HFFc6 (cell line): ENCODE results near the gene SCAF11. TPM values are rescaled to one million over a fixed set of nuclear protein-coding genes. Genes with fewer than 3 reads are reported as not detected.

Experiments
- DNase-seq: peaks from one replicate; pipeline ENCODE4 v3.0.0-alpha.2; 2018
- H3K27ac Mint-ChIP-seq: 2 replicates; pipeline ENCODE4 v1.8.0; 2020; ENCODE audit warnings: mild to moderate bottlenecking, mixed read lengths
- H3K27me3 Mint-ChIP-seq: 2 replicates; pipeline ENCODE4 v1.8.0; 2021; ENCODE audit warnings: mild to moderate bottlenecking, moderate library complexity, mixed read lengths; ENCODE audit not compliant: insufficient read depth
- H3K36me3 Mint-ChIP-seq: 2 replicates; pipeline ENCODE4 v1.8.0; 2021; ENCODE audit warnings: low read depth, mixed read lengths
- H3K4me1 Mint-ChIP-seq: 2 replicates; pipeline ENCODE4 v1.8.0; 2020; ENCODE audit warnings: low read depth, mixed read lengths
- H3K4me3 Mint-ChIP-seq: 2 replicates; pipeline ENCODE4 v1.8.0; 2020; ENCODE audit warnings: mild to moderate bottlenecking, moderate library complexity, mixed read lengths
- H3K9me3 Mint-ChIP-seq: 2 replicates; pipeline ENCODE4 v1.8.0; 2020; ENCODE audit warnings: mild to moderate bottlenecking, mixed read lengths
- CTCF ChIP-seq: fragments of 200-600 bp; sonication (generic); IDR thresholded peaks from 2 replicates; pipeline ENCODE4 v1.5.0; 2021; ENCODE audit warnings: antibody characterized with exemption, mild to moderate bottlenecking
- total RNA-seq, 6 experiments: library from RNA; stranded (reverse); fragmentation: NEBNext Ultra II Directional; extraction: Animal tissue kit (Norgen Biotek cat#: 25700); gene quantifications; 2 replicates in 1 of 6; 3 replicates in 5 of 6; pipeline ENCODE4 v1.2.3, GENCODE V29; 2021

SCAF11 gene
- total RNA-seq, 6 experiments from 2014 or later, result 108 to 130 (median 115) TPM

- DNase-seq, result peak; percentile 69
- no peak for TF ChIP-seq CTCF
- peaks cover 6% of the 10 kb centered on the region for H3K9me3 Mint-ChIP-seq
- H3K27me3 Mint-ChIP-seq, result peaks cover 4% of the 10 kb centered on the region; the same call in 1 of the 2 replicates
- peaks cover 46% of the 10 kb centered on the region for H3K36me3 Mint-ChIP-seq
- H3K4me1 Mint-ChIP-seq, result peaks cover 63% of the 10 kb centered on the region
- H3K4me3 Mint-ChIP-seq, result peak overlapping the region; percentile 48
- peak overlapping the region; percentile 44 for H3K27ac Mint-ChIP-seq
Observed at GRCh38 chr12:45966486-45966885, 23.9 kb downstream of the SCAF11 start.

DNA sequence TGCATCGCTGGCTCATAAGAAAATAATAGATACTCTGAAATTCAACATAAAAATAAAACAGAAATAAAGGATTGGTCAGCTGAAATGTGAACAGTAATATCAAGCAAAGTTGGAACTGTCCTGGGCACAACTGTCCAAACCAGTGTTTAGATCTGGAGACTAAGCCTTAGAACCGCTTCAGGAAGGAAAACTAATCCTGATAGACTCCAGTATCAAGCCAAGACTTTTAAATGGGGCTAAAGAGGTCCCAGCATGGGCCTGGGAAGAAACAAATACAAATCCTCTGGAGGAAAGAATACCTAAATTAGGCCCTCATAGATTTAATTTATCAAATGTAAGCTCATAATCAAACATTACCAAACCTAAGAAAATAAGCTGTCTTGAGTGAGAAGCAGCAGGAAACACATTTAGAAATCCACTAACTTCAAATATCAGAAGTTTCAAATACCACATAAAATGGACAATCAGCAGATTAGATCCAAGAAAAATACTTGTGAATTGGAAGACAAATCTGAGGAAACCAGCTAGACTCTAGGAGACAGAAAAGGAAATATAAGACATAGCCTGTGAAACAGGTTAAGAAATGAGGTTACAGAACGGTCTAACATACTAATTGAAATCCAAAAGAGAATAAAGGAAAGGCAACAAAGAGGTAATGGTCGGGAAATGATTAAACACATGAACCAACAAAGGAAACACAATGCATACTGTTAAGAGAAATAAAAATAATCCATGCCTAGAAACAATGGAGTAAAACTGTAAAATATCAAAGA, 27.6 kb downstream of the SCAF11 start:
- H3K36me3 Mint-ChIP-seq, result peaks cover 38% of the 10 kb centered on the region
- peaks cover 6% of the 10 kb centered on the region for H3K9me3 Mint-ChIP-seq
- H3K27ac Mint-ChIP-seq, result no peak overlapping the region
- no peak for TF ChIP-seq CTCF
- H3K4me1 Mint-ChIP-seq, result peaks cover 38% of the 10 kb centered on the region
- no peak overlapping the region for H3K4me3 Mint-ChIP-seq
- no peak for DNase-seq
- H3K27me3 Mint-ChIP-seq, result peaks cover 4% of the 10 kb centered on the region; the same call in 1 of the 2 replicates

DNA sequence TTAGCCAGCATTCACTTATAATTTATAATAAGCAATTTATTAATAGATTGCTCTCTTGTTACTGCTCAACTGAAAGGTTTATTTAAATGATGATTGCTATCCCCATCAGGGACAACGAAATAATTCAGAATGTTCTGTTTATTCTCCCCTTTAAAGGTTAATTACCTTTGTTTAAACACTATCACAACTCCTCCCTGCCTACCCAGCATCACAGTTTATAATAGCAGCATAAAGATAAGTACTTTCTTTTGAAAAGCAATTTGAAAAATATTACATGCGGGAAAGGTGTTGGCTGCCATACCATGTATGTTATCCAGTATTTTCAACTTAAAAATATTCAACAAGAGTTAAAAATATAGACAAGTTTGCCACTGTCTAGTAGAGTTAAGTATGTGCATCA, 30.6 kb downstream of the SCAF11 start:
- Mint-ChIP-seq H3K4me1 (peaks cover 8% of the 10 kb centered on the region), H3K9me3 (peaks cover 6% of the 10 kb centered on the region), H3K4me3 (no peak overlapping the region), H3K27ac (no peak overlapping the region), H3K27me3 (peaks cover 4% of the 10 kb centered on the region; the same call in 1 of the 2 replicates), H3K36me3 (peaks cover 33% of the 10 kb centered on the region)
- DNase-seq, result no peak
- no peak for TF ChIP-seq CTCF

- no peak for TF ChIP-seq CTCF
- peaks cover 26% of the 10 kb centered on the region for H3K36me3 Mint-ChIP-seq
Observed at GRCh38 chr12:45959025-45959424, 31.3 kb downstream of the SCAF11 start.

GRCh38 chr12:45948546-45948945, 41.8 kb downstream of the SCAF11 start:
- no peak for TF ChIP-seq CTCF
- Mint-ChIP-seq H3K27me3 (peaks cover 1% of the 10 kb centered on the region; the same call in 1 of the 2 replicates), H3K27ac (peak overlapping the region; percentile 5; the same call in 1 of the 2 replicates), H3K4me1 (peaks cover 19% of the 10 kb centered on the region), H3K36me3 (peaks cover 33% of the 10 kb centered on the region), H3K4me3 (no peak overlapping the region), H3K9me3 (no peaks in the 10 kb centered on the region)
- DNase-seq, result no peak

More at GRCh38 chr12:45959025-45959424, 31.3 kb downstream of the SCAF11 start:
- H3K4me3 Mint-ChIP-seq, result no peak overlapping the region
- H3K27ac Mint-ChIP-seq, result no peak overlapping the region
- DNase-seq, result no peak
- no peaks in the 10 kb centered on the region for H3K27me3 Mint-ChIP-seq
- H3K4me1 Mint-ChIP-seq, result 0 out of 2 replicates have a peak, but pooled peaks cover 5% of the 10 kb centered on the region
- H3K9me3 Mint-ChIP-seq, result peaks cover 6% of the 10 kb centered on the region
